Retinal pigment epithelial cell (primary cell): Measurements from ENCODE around the gene MOB4.
"Not testable (repeated sequence)": the region's sequence is repeated elsewhere in the genome, so short reads cannot be mapped to it uniquely, and the experiment has no call there.

ENCODE experiments used
- DNase-seq: peaks from one replicate; pipeline ENCODE4 v3.0.0-alpha.2; 2010; ENCODE audit warnings: low read depth
- H3K4me3 ChIP-seq: 2 replicates; pipeline ENCODE4 v1.5.1; 2011; ENCODE audit warnings: mild to moderate bottlenecking, low read length, control low read depth, moderate library complexity
- TF ChIP-seq, protein P1 (sequence below): conservative IDR thresholded peaks from 2 replicates; pipeline ENCODE4 v1.5.1; 2011; ENCODE audit warnings: low read depth, low read length, control low read depth, inconsistent platforms

The MOB4 gene

DNA sequence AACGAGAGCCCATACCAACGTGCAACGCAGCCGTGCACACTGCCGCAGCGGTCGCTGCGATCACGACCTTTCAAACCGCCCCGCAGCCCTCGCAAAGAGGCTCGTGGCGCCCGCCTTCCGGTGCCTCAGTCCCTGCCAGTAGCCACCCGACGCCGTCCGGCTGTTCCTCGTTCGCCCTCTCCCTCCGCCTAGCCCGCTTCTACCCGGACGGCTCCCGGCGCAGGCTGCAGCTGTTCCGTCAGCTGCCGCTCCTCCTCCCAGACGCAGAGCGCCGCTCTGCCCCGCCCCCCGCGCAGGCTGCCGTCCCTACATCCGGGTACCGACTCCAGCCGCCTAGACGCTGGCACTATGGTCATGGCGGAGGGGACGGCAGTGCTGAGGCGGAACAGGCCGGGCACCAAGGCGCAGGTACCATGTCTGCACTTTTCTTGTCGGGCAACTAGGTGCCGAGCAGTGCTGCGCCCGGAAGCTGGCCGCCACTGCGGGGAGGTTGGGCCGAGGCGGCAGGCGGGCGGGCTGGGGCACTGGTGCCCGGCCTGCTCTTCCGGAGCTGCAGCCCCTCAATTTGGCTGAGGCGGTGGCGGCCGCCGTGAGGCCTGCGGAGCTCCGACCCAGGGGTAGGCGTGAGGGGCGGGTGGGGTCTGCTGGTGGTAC, at the start of gene MOB4:
Gene MOB4 (plus strand): TSS at position 328 of the 654 bp plus-strand sequence. CDS start 21 bp downstream, at position 349.
- peak within 1 kb of the TSS; percentile 95 for H3K4me3 ChIP-seq
- TF ChIP-seq, protein P1, sequence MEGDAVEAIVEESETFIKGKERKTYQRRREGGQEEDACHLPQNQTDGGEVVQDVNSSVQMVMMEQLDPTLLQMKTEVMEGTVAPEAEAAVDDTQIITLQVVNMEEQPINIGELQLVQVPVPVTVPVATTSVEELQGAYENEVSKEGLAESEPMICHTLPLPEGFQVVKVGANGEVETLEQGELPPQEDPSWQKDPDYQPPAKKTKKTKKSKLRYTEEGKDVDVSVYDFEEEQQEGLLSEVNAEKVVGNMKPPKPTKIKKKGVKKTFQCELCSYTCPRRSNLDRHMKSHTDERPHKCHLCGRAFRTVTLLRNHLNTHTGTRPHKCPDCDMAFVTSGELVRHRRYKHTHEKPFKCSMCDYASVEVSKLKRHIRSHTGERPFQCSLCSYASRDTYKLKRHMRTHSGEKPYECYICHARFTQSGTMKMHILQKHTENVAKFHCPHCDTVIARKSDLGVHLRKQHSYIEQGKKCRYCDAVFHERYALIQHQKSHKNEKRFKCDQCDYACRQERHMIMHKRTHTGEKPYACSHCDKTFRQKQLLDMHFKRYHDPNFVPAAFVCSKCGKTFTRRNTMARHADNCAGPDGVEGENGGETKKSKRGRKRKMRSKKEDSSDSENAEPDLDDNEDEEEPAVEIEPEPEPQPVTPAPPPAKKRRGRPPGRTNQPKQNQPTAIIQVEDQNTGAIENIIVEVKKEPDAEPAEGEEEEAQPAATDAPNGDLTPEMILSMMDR, result no peak
- peak; percentile 82 for DNase-seq

DNA sequence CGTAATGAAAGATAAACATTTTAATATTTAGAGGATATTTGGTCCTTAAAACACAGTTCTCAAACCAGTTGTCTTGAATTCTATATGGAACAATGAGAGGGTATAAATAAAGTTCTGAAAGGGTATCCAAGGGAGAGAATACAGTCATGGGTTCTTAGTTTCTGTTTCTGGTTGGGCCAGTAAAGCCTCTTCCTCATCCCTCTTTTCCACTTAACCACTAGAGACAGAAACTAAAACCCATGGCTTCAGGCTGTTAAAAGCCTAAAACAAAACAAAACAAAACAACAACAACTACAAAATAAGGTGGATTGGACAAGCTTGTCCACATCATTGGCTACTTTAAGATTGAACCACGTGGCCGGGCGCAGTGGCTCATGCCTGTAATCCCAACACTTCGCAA, 43.7 kb upstream of the MOB4 start:
- no peak overlapping the region for H3K4me3 ChIP-seq
- TF ChIP-seq, protein P1, result no peak
- no peak for DNase-seq

DNA sequence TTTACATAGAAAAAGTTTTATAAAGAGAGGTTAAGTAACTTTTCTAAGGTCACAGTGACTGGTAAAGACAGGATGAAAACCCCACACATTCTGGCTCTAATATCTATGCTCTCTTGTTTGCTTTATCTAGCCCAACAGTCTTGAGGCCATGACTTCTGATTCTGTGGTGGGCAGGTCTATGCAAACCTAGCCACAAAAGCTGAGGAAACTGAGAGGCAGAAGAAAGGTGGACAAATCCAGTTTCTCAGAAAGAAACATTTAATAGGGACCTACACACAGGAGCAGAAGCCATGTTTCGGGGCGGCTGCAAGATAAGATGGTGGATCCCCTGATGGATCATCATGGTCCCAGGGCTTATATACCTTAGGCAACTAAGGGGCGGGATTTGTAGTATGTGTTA, 38.1 kb upstream of the MOB4 start:
- no peak for DNase-seq
- H3K4me3 ChIP-seq, result no peak overlapping the region
- TF ChIP-seq, protein P1, result no peak

DNA sequence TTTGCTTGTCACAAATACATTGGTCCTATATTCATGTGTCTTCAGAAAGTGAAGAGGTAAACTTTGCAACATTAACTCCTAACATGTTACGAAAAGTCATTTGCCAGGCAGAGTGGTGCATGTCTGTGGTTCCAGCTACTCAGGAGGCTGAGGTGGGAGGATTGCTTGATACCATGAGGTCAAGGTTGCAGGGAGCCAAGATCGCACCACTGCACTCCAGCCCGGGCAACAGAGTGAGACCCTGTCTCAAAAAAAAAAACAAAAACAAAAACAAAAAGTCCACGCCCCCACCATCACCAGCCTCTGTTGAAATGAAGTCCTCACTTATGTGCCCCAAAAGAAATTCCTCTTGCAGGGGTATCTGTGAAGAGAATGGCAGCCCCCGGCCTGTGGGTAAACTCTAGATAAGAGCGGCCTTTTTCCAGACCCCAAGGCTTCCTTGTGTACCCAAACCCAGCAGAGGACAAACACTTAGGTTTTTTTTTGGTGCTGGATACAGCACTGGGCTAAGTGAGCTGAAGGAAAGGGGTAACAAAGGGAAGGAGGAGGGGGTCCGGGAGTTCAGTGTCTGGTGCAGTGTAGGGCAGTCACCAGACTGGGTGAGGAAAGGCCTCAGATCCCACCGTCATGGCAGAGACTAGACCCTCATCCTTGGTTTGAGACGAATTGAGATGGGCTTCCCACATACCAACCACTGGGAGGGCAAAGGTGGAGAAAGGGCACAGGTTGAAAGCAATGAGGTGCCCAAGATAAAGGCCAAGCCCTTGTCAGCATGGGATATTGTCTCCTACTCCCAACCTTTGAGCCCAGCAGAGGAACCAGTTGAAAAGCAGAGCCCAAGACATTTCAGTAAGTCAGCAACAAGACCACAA, 35.5 kb upstream of the MOB4 start:
- no peak overlapping the region for H3K4me3 ChIP-seq
- TF ChIP-seq, protein P1, result no peak
- DNase-seq, result no peak

DNA sequence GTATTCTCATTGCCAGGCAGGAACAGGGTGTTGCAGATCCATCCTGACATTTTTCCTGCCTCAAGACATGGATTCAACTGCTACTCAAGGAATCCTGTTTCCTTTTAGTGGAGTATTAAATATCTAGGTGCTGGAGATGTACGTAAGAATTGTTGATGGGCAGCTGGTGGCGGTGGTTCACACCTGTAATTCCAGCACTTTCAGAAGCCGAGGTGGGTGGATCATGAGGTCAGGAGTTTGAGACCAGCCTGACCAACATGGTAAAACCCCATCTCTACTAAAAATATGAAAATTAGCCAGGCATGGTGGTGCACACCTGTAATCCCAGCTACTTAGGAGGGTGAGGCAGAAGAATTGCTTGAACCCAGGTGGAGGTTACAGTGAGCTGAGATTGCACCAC, 31.6 kb upstream of the MOB4 start:
- not testable (repeated sequence) for H3K4me3 ChIP-seq, DNase-seq

DNA sequence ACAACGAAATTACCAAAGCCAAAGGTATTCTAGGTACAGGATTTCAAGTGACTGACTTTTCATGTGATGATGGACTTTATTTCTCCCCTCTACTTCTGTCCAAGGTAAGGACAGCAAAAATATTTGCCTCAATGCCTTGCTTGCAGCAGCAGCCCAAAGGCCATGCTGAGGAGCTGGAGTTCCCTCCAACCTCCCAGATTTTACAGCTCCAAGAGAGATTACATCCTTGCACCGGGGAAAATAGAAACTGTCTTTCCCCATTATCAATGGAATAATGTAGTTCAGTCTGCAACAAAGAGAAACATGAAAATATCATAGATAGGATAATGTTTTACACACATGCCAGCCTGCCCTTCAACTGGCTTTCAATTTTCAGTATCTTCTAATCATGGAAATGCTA, 29.7 kb upstream of the MOB4 start:
- no peak overlapping the region for H3K4me3 ChIP-seq
- DNase-seq, result no peak
- TF ChIP-seq, protein P1, result no peak

DNA sequence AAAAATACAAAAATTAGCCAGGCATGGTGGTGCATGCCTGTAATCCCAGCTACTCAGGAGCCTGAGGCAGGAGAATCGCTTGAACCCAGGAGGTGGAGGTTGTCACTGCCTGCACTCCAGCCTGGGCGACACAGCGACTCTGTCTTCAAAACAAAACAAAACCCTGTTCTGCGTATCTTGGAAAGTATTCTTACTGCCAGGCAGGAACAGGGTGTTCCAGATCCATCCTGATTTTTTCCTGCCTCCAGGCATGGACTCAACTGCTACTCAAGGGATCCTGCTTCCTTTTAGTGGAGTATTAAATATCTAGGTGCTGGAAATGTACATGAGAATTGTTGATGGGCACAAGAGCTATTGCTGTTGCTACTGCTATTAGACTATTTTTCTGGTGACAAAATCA, 28.5 kb upstream of the MOB4 start:
- DNase-seq, result no peak
- TF ChIP-seq, protein P1, result no peak
- H3K4me3 ChIP-seq, result no peak overlapping the region
